IMR-90 (cell line): Measurements from ENCODE around the gene ABCC8. TPM values are rescaled to one million over a fixed set of nuclear protein-coding genes. Genes with fewer than 3 reads are reported as not detected.

ENCODE experiments used
- ATAC-seq: fragments of 200-7000 bp; cut with Tn5 transposase; 2 replicates; pipeline ENCODE4 v1.9.1; 2020; ENCODE audit warnings: low read depth, mild to moderate bottlenecking, moderate library complexity
- BruUV-seq: library from RNA; stranded (reverse); fragments of 400-500 nt; replicated peaks from 2 replicates; lab custom pipeline; 2021; lab: Mats Ljungman, UMichigan
- CTCF ChIA-PET: fragments of 300-600 bp; formaldehyde crosslinking; extraction: SDS; loops from one replicate; lab custom pipeline; 2021; ENCODE audit warnings: antibody characterized with exemption; lab: Yijun Ruan, JAX
- POLR2A ChIA-PET: fragments of 300-600 bp; sonication (Branson Sonifier 250); formaldehyde crosslinking; loops from one replicate; lab custom pipeline; 2022; ENCODE audit warnings: antibody characterized with exemption; ENCODE audit not compliant: unreplicated experiment; lab: Charles Lee
- DNase-seq: peaks from one replicate; pipeline ENCODE4 v3.0.0; 2013
- H2AFZ ChIP-seq: replicated peaks from 2 replicates; pipeline ENCODE3; 2013; ENCODE audit warnings: low read length, mild to moderate bottlenecking; ENCODE audit not compliant: poor library complexity
- H2AK5ac ChIP-seq: 2 replicates; pipeline ENCODE4 v1.6.1; 2013; ENCODE audit warnings: low read depth, low read length, inconsistent platforms
- H2AK9ac ChIP-seq: replicated peaks from 2 replicates; pipeline ENCODE3; 2013; ENCODE audit warnings: mild to moderate bottlenecking, low read depth, low read length, moderate library complexity; ENCODE audit not compliant: poor library complexity
- H2BK120ac ChIP-seq: 2 replicates; pipeline ENCODE4 v1.6.1; 2013; ENCODE audit warnings: low read depth, low read length, inconsistent platforms
- H2BK15ac ChIP-seq: 3 replicates; pipeline ENCODE4 v1.6.1; 2013; ENCODE audit warnings: low read depth, low read length, inconsistent platforms
- H2BK20ac ChIP-seq: 2 replicates; pipeline ENCODE4 v1.6.1; 2013; ENCODE audit warnings: low read depth, mild to moderate bottlenecking, inconsistent platforms, low read length, moderate library complexity
- H2BK5ac ChIP-seq: 2 replicates; pipeline ENCODE4 v1.6.1; 2013; ENCODE audit warnings: mild to moderate bottlenecking, low read depth, low read length, inconsistent platforms; ENCODE audit not compliant: poor library complexity, severe bottlenecking
- H3K14ac ChIP-seq: replicated peaks from 2 replicates; pipeline ENCODE4 v1.6.1; 2013; ENCODE audit warnings: low read depth, low read length, inconsistent platforms
- H3K18ac ChIP-seq: 2 replicates; pipeline ENCODE4 v1.6.1; 2013; ENCODE audit warnings: low read depth, low read length, control low read depth
- H3K23ac ChIP-seq: 2 replicates; pipeline ENCODE4 v1.6.1; 2013; ENCODE audit warnings: low read depth, low read length, inconsistent platforms
- H3K27ac ChIP-seq: 2 replicates; pipeline ENCODE4 v1.5.1; 2013; ENCODE audit warnings: mild to moderate bottlenecking, control low read depth, low read length; ENCODE audit not compliant: insufficient read depth
- H3K27me3 ChIP-seq: 2 replicates; pipeline ENCODE4 v1.6.1; 2013; ENCODE audit warnings: low read length; ENCODE audit not compliant: control insufficient read depth, insufficient read depth
- H3K36me3 ChIP-seq: 2 replicates; pipeline ENCODE4 v1.6.1; 2013; ENCODE audit warnings: low read length, mixed read lengths; ENCODE audit not compliant: control insufficient read depth, insufficient read depth
- H3K4ac ChIP-seq: 2 replicates; pipeline ENCODE4 v1.6.1; 2013; ENCODE audit warnings: low read depth, low read length, inconsistent platforms
- H3K4me1 ChIP-seq: 2 replicates; pipeline ENCODE4 v1.6.1; 2013; ENCODE audit warnings: low read length, mixed read lengths; ENCODE audit not compliant: control insufficient read depth, insufficient read depth
- H3K4me2 ChIP-seq: 2 replicates; pipeline ENCODE4 v1.6.1; 2013; ENCODE audit warnings: low read depth, mild to moderate bottlenecking, control low read depth, low read length, moderate library complexity
- H3K4me3 ChIP-seq: 2 replicates; pipeline ENCODE4 v1.5.1; 2013; ENCODE audit warnings: low read depth, mild to moderate bottlenecking, control low read depth, low read length, moderate library complexity; ENCODE audit not compliant: insufficient read depth
- H3K56ac ChIP-seq: 2 replicates; pipeline ENCODE4 v1.6.1; 2013; ENCODE audit warnings: low read length, inconsistent platforms; ENCODE audit not compliant: insufficient read depth; ENCODE audit errors: extremely low read depth
- H3K79me1 ChIP-seq, 2 experiments: 2 replicates each; pipeline ENCODE4 v1.6.1; 2013; ENCODE audit warnings: low read length in 2 of 2, inconsistent platforms in 1 of 2, low read depth in 1 of 2
- H3K9ac ChIP-seq: 2 replicates; pipeline ENCODE4 v1.6.1; 2013; ENCODE audit warnings: low read depth, low read length, control low read depth
- H3K9me1 ChIP-seq: 2 replicates; pipeline ENCODE4 v1.6.1; 2013; ENCODE audit warnings: low read length, inconsistent platforms; ENCODE audit not compliant: insufficient read depth
- H3K9me3 ChIP-seq: 2 replicates; pipeline ENCODE4 v1.6.1; 2013; ENCODE audit warnings: low read length; ENCODE audit not compliant: control insufficient read depth, insufficient read depth
- H4K20me1 ChIP-seq: 2 replicates; pipeline ENCODE4 v1.6.1; 2013; ENCODE audit warnings: low read length, inconsistent platforms; ENCODE audit not compliant: insufficient read depth
- H4K5ac ChIP-seq: 2 replicates; pipeline ENCODE4 v1.6.1; 2013; ENCODE audit warnings: mild to moderate bottlenecking, low read depth, low read length, control low read depth
- H4K8ac ChIP-seq, 2 experiments: 2 replicates each; pipeline ENCODE4 v1.6.1; 2013; ENCODE audit warnings: low read depth in 2 of 2, low read length in 2 of 2, control low read depth in 1 of 2, inconsistent platforms in 1 of 2
- H4K91ac ChIP-seq: 2 replicates; pipeline ENCODE4 v1.6.1; 2013; ENCODE audit warnings: low read depth, low read length, inconsistent platforms; ENCODE audit not compliant: insufficient read depth
- BHLHE40 ChIP-seq: fragments of 150-350 bp; IDR thresholded peaks from 2 replicates; pipeline ENCODE4 v1.6.1; 2016; ENCODE audit warnings: mild to moderate bottlenecking, low read depth, low read length
- CEBPB ChIP-seq: IDR thresholded peaks from 2 replicates; pipeline ENCODE4 v1.6.1; 2012; ENCODE audit warnings: low read depth, low read length, improper control_type of control experiment
- CHD1 ChIP-seq: IDR thresholded peaks from 2 replicates; pipeline ENCODE4 v1.6.1; 2012; ENCODE audit warnings: low read depth, low read length, improper control_type of control experiment
- FOS ChIP-seq: fragments of 150-350 bp; IDR thresholded peaks from 2 replicates; pipeline ENCODE4 v1.6.1; 2016; ENCODE audit warnings: low read depth, low read length
- MAFK ChIP-seq: IDR thresholded peaks from 2 replicates; pipeline ENCODE4 v1.6.1; 2012; ENCODE audit warnings: low read depth, low read length, improper control_type of control experiment
- MAZ ChIP-seq: IDR thresholded peaks from 2 replicates; pipeline ENCODE4 v1.6.1; 2012; ENCODE audit warnings: low read depth, mild to moderate bottlenecking, low read length, improper control_type of control experiment, moderate library complexity, borderline replicate concordance
- MXI1 ChIP-seq: IDR thresholded peaks from 2 replicates; pipeline ENCODE4 v1.6.1; 2012; ENCODE audit warnings: low read depth, mild to moderate bottlenecking, low read length, moderate library complexity, borderline replicate concordance
- NFE2L2 ChIP-seq: fragments of 150-350 bp; IDR thresholded peaks from 2 replicates; pipeline ENCODE4 v1.6.1; 2016; ENCODE audit warnings: low read depth, mild to moderate bottlenecking, low read length
- POLR2A ChIP-seq: IDR thresholded peaks from 2 replicates; pipeline ENCODE4 v1.6.1; 2012; ENCODE audit warnings: mild to moderate bottlenecking, low read depth, low read length
- RAD21 ChIP-seq: IDR thresholded peaks from 2 replicates; pipeline ENCODE4 v1.6.1; 2012; ENCODE audit warnings: low read length, improper control_type of control experiment
- RCOR1 ChIP-seq: IDR thresholded peaks from 2 replicates; pipeline ENCODE4 v1.6.1; 2012; ENCODE audit warnings: mild to moderate bottlenecking, low read length, improper control_type of control experiment; ENCODE audit not compliant: insufficient replicate concordance
- RFX5 ChIP-seq: IDR thresholded peaks from 2 replicates; pipeline ENCODE4 v1.8.0; 2012; ENCODE audit warnings: low read depth, mild to moderate bottlenecking, low read length, moderate library complexity
- SMC3 ChIP-seq: fragments of 150-350 bp; IDR thresholded peaks from 2 replicates; pipeline ENCODE4 v1.6.1; 2016; ENCODE audit warnings: low read depth, mild to moderate bottlenecking, antibody characterized with exemption, low read length, moderate library complexity
- WGBS, 2 experiments: methylation state at CpG; one replicate each; pipeline versions ENCODE4 v1.1.5 to v1.1.7; 2013; ENCODE audit warnings: missing lambda C conversion rate in 2 of 2; ENCODE audit not compliant: insufficient read length in 1 of 2; ENCODE audit errors: extremely low coverage in 2 of 2; 5-methylcytosine and 5-hydroxymethylcytosine counted together
- dilution Hi-C: fragments of 300-500 bp; cut with HindIII; formaldehyde crosslinking; loops from one replicate; pipeline ENCODE4 v1.14.3; 2018; ENCODE audit warnings: low sequenced_read_pairs; ENCODE audit not compliant: unreplicated experiment
- in situ Hi-C: fragments of 300-500 bp; cut with MboI; formaldehyde crosslinking; loops from 3 replicates; pipeline ENCODE4 v1.14.3; 2019; ENCODE audit warnings: low sequenced_read_pairs, inconsistent platforms, mixed read lengths
- intact Hi-C: fragments of 100-400 bp; cut with micrococcal nuclease; formaldehyde crosslinking; loops from 2 replicates; pipeline ENCODE4 v1.10.0; 2022
- polyA plus RNA-seq, 3 experiments: library from polyadenylated mRNA; depleted of rRNA; stranded (reverse); fragments of >200 nt; gene quantifications; 2 replicates each; pipeline ENCODE4 v1.2.3, GENCODE V29; 2012; ENCODE audit warnings: low replicate concordance in 1 of 3
- total RNA-seq: library from RNA; depleted of rRNA; stranded (reverse); fragments of >200 nt; gene quantifications from 2 replicates; pipeline ENCODE4 v1.2.3, GENCODE V29; 2012
- TF ChIP-seq, protein P1 (sequence below): fragments of 150-350 bp; IDR thresholded peaks from 2 replicates; pipeline ENCODE4 v1.6.1; 2016; ENCODE audit warnings: low read depth, mild to moderate bottlenecking, low read length, moderate library complexity, borderline replicate concordance
- TF ChIP-seq, protein P2 (sequence below): fragments of 150-350 bp; IDR thresholded peaks from 2 replicates; pipeline ENCODE4 v1.6.1; 2017; ENCODE audit warnings: mild to moderate bottlenecking, antibody characterized with exemption, low read length, low read depth

ABCC8 gene
- total and polyA plus RNA-seq, 2 of the 4 experiments (the other 2 are of a cell fraction), result not detected

DNA sequence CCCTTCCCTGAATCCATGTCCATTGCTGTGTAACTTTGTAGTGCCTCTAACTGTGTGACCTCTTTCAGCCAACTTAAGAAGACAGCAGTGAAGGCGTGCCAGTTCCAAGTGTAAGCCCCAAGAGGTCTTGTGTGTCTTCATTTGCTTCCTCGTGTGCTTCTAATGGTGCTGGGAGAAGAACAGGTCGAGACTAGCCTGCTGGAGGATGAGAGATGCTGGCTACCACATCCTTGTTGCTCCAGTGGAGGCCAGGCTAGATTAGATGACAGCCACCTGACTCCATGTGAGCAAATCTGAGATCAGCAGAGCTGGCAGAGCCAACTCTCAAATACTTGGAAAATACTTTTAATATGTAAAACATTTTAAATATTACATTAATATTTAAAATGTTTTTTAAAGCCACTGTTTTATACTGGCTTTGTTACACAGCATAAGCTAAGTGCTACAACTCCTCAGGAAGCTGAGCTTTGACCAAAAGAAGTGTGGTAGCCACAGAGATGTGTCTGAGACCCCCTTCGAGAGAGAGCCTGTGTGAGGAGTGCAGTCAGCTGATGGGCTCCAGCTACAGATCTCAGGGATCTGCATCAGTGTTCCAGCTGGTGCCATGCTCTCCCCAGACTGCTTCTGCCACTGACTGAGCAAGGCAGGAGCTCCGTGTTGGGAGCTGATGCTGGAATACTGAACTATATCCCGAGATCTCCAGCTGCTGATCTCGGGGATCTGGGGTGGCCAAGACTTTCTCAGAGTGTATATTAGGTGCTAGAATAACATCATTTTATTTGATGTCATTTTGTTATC, 97.1 kb downstream of the ABCC8 start:
- Histone ChIP-seq H3K9ac (no peak overlapping the region), H4K91ac (no peak overlapping the region), H3K4ac (no peak overlapping the region), H3K9me1 (peaks cover 22% of the 10 kb centered on the region), H3K27ac (no peak overlapping the region), H2AK9ac (no peak overlapping the region), H3K79me1 (no peaks in the 10 kb centered on the region), H3K27me3 (no peaks in the 10 kb centered on the region), H3K56ac (no peak overlapping the region), H2BK20ac (0 out of 2 replicates have a peak overlapping the region, but pooled peaks have one; percentile 10), H2BK120ac (no peak overlapping the region), H3K36me3 (no peaks in the 10 kb centered on the region; the same call in 1 of the 2 replicates), H2AFZ (no peak overlapping the region), H2BK5ac (no peak overlapping the region), H3K4me3 (no peak overlapping the region), H3K23ac (no peak overlapping the region), H2BK15ac (no peak overlapping the region), H4K8ac (no peak overlapping the region), H4K5ac (no peak overlapping the region), H2AK5ac (no peak overlapping the region), H3K14ac (no peak overlapping the region), H3K4me2 (no peak overlapping the region), H3K18ac (no peak overlapping the region), H3K9me3 (no peaks in the 10 kb centered on the region), H3K4me1 (peaks cover 11% of the 10 kb centered on the region), H4K20me1 (no peaks in the 10 kb centered on the region)
- CTCF ChIA-PET, result interaction anchor here (0.8 to 0.9 kb wide), 2 partner anchors 11 to 26 kb away, joined by 3 to 4 read pairs; no protein-coding TSS in a partner anchor
- dilution Hi-C loops, result no loop called here
- BruUV-seq, result no TSS peak
- in situ Hi-C loops, result loop anchor here (5.0 kb wide), 1 partner anchor 123 kb away; no protein-coding TSS in a partner anchor
- ATAC-seq, result no peak
- no peak for DNase-seq
- intact Hi-C loops, result no loop called here
- WGBS, 2 experiments, result 80% methylated on average over 1 of the region's 7 CpGs; no CpG with 5 or more reads in 1 of the 2 experiments
- POLR2A ChIA-PET, result no interaction called here
- TF ChIP-seq FOS (no peak), SMC3 (no peak), RCOR1 (no peak), MAFK (no peak), MXI1 (no peak), MAZ (no peak), BHLHE40 (no peak), RAD21 (no peak), POLR2A (no peak), CEBPB (no peak), RFX5 (no peak), NFE2L2 (no peak), CHD1 (no peak)
- TF ChIP-seq, protein P1, sequence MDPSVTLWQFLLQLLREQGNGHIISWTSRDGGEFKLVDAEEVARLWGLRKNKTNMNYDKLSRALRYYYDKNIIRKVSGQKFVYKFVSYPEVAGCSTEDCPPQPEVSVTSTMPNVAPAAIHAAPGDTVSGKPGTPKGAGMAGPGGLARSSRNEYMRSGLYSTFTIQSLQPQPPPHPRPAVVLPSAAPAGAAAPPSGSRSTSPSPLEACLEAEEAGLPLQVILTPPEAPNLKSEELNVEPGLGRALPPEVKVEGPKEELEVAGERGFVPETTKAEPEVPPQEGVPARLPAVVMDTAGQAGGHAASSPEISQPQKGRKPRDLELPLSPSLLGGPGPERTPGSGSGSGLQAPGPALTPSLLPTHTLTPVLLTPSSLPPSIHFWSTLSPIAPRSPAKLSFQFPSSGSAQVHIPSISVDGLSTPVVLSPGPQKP, result no peak
- TF ChIP-seq, protein P2, sequence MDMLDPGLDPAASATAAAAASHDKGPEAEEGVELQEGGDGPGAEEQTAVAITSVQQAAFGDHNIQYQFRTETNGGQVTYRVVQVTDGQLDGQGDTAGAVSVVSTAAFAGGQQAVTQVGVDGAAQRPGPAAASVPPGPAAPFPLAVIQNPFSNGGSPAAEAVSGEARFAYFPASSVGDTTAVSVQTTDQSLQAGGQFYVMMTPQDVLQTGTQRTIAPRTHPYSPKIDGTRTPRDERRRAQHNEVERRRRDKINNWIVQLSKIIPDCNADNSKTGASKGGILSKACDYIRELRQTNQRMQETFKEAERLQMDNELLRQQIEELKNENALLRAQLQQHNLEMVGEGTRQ, result no peak
